ENCODE measurements around the gene VPS13A. TPM values are rescaled to one million over a fixed set of nuclear protein-coding genes. Genes with fewer than 3 reads are reported as not detected.
A peak's percentile ranks its signal among the peaks of the same experiment; 100 is the strongest.
"Not testable (repeated sequence)": the region's sequence is repeated elsewhere in the genome, so short reads cannot be mapped to it uniquely, and the experiment has no call there.

The VPS13A gene
- total RNA-seq, 1 donor from 2014 or later: 30.5 TPM

DNA sequence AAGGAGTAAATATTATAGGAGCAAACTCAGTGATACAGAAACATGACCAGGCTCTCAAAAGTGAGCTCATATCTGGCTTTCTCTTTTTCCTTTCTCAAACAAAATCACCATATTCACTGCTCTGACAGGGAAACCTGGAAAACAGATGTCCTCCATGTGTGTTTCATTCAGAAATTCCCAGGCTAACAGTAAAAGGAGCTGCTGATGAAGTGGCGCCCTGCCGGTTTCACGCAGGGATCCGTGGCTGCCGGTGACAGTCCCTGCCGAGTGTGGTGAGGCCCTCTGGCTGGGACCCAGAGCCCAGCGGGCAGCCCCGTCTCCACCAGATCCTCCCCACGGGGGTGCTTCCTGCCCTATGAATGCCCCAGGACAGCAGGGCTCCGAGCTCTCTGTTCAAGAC lies 262.7 kb downstream of the VPS13A start:
- TF ChIP-seq, protein P1, sequence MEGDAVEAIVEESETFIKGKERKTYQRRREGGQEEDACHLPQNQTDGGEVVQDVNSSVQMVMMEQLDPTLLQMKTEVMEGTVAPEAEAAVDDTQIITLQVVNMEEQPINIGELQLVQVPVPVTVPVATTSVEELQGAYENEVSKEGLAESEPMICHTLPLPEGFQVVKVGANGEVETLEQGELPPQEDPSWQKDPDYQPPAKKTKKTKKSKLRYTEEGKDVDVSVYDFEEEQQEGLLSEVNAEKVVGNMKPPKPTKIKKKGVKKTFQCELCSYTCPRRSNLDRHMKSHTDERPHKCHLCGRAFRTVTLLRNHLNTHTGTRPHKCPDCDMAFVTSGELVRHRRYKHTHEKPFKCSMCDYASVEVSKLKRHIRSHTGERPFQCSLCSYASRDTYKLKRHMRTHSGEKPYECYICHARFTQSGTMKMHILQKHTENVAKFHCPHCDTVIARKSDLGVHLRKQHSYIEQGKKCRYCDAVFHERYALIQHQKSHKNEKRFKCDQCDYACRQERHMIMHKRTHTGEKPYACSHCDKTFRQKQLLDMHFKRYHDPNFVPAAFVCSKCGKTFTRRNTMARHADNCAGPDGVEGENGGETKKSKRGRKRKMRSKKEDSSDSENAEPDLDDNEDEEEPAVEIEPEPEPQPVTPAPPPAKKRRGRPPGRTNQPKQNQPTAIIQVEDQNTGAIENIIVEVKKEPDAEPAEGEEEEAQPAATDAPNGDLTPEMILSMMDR (conservative IDR thresholded peaks at IDR 0.05): no peak
- H3K4me3 Mint-ChIP-seq: no peak overlapping the region

DNA sequence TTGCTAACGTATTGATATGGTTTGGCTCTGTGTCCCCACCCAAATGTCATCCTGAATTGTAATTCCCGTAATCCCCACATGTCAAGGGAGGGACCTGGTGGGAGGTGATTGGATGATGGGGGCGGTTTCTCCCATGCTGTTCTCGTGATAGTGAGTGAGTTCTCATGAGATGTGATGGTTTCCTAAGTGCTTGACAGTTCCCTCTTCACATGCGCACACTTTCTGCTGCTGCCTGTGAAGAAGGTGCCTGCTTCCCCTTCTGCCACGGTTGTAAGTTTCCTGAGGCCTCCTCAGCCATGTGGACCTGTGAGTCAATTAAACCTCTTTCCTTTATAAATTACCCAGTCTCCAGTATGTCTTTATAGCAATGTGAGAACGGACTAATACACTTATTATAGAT lies 263.8 kb downstream of the VPS13A start:
- not testable (repeated sequence) for H3K27ac Mint-ChIP-seq; H3K4me1 Mint-ChIP-seq (ENCODE audit: unreplicated experiment); H3K36me3 Mint-ChIP-seq; H3K4me3 Mint-ChIP-seq; H3K9me3 Mint-ChIP-seq; DNase-seq (ENCODE audit: extremely low spot score, unreplicated experiment)
- H3K27me3 Mint-ChIP-seq: peaks cover 36% of the 10 kb centered on the region

More for the DNA sequence above, 262.7 kb downstream of the VPS13A start:
- H3K36me3 Mint-ChIP-seq: no peaks in the 10 kb centered on the region
- H3K4me1 Mint-ChIP-seq (ENCODE audit: unreplicated experiment): peaks cover 9% of the 10 kb centered on the region
- DNase-seq (ENCODE audit: extremely low spot score, unreplicated experiment): no peak
- H3K27me3 Mint-ChIP-seq: peaks cover 35% of the 10 kb centered on the region
- no peaks in the 10 kb centered on the region for H3K9me3 Mint-ChIP-seq
- no peak overlapping the region for H3K27ac Mint-ChIP-seq

DNA sequence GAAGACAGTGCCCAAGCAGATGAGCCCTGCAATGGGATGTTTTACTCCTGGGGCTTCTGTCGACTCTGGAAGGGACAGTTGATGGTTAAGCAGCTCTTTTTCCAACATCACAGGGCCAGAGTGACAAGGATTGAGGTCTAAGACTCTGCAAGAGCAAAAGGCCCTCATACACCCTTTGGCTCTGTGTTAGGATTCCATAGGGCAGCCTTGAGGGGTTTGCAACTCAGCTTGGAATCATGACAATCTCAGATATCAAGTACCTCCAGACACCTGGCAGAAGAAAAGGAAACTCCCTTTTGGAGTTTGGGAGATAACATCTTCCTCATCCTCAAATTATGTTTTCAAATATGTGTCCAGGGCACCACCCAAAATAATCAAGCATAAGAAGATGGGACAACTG lies 265.1 kb downstream of the VPS13A start:
- no peak overlapping the region for H3K27ac Mint-ChIP-seq
- H3K27me3 Mint-ChIP-seq: peaks cover 36% of the 10 kb centered on the region
- H3K36me3 Mint-ChIP-seq: no peaks in the 10 kb centered on the region
- H3K4me3 Mint-ChIP-seq: no peak overlapping the region
- TF ChIP-seq, protein P1 (conservative IDR thresholded peaks at IDR 0.05): no peak
- DNase-seq (ENCODE audit: extremely low spot score, unreplicated experiment): no peak
- H3K4me1 Mint-ChIP-seq (ENCODE audit: unreplicated experiment): peaks cover 9% of the 10 kb centered on the region
- H3K9me3 Mint-ChIP-seq: no peaks in the 10 kb centered on the region

DNA sequence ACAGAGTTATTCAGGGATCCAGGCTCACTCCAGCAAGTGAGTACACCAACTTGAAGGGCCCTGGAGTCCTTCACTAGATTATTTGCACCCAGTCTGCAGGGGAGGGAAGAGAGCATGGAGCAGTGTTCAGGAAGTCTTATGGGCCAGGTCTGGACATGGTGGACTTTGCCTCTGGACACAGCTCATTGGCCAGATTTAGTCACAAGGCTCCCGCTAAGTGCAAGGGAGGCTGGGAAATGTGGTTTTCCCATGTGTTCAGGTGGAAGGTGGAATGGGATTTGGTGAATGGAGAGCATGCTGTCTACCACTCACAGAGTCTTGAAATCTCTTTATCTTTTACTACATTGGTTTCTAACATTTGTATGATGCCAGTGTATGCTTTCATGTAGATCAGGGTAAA lies 270.3 kb downstream of the VPS13A start:
- Mint-ChIP-seq H3K4me1 (ENCODE audit: unreplicated experiment) (no peaks in the 10 kb centered on the region), H3K36me3 (peaks cover 4% of the 10 kb centered on the region), H3K4me3 (no peak overlapping the region), H3K9me3 (peaks cover 9% of the 10 kb centered on the region), H3K27me3 (peaks cover 20% of the 10 kb centered on the region), H3K27ac (no peak overlapping the region)
- TF ChIP-seq, protein P1 (conservative IDR thresholded peaks at IDR 0.05): no peak
- no peak for DNase-seq (ENCODE audit: extremely low spot score, unreplicated experiment)

DNA sequence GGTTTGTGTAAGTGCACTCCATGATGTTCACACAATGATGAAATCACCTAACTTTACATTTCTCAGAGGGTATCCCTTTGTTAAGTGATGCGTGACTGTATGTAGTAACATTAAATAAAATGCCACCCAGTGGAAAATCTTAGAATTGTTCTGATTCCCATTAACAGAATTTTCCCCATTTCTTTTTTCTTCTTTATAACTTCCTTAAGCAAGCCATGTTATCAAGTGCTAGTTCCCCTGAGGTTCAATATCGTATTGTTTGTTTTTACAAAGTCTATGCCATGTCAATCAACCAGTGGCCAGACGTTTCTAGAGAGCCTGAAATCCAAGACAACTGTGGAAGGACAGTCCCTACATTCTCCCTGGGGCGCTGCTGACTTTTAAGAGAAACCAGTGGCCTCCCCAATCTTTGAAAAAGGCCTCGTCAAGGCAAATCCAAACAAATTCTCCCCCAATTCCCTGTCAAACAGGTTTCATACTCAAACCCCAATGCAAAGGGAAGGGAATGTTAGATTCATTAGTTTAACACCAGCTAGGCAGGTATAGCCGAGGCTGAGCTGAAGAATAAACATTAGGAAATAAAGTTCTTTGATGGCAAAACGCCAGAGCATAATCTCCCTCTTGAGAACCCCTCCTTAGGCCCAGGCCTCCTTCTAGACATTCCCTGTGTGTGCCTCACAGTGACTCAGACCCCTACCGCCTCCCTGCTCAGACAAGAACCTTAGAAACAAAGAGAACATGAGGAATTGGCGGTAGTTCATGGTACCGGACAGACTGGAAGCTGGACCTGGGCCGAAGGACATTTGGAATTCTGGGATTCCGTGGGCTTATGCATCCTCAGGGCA lies 272.1 kb downstream of the VPS13A start:
- Mint-ChIP-seq H3K4me1 (ENCODE audit: unreplicated experiment) (no peaks in the 10 kb centered on the region), H3K27me3 (peaks cover 13% of the 10 kb centered on the region), H3K9me3 (peaks cover 9% of the 10 kb centered on the region), H3K27ac (peak overlapping the region; percentile 55), H3K4me3 (no peak overlapping the region), H3K36me3 (peaks cover 4% of the 10 kb centered on the region)
- DNase-seq (ENCODE audit: extremely low spot score, unreplicated experiment): no peak
- TF ChIP-seq, protein P1 (conservative IDR thresholded peaks at IDR 0.05): peak; percentile 45

DNA sequence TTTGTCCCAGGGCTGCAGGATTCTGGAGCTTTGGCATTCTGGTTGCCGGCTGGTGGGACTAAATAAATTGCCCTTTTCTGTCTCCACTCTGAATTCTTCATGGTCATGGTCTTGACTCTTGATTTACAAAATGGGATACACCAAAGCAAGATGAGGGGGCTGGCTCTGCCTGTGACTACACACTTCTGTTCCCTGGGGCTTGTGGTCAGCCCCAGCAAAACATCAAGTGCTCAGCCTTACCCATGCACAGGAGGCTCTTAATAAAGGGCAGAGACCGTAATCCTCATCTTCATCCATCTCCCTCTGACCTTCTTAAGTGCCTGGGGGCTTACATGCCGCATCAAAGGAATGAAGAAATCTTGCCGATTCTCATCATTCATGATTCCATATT lies 272.7 kb downstream of the VPS13A start:
- H3K27me3 Mint-ChIP-seq: peaks cover 7% of the 10 kb centered on the region
- no peak overlapping the region for H3K4me3 Mint-ChIP-seq
- H3K4me1 Mint-ChIP-seq (ENCODE audit: unreplicated experiment): no peaks in the 10 kb centered on the region
- TF ChIP-seq, protein P1 (conservative IDR thresholded peaks at IDR 0.05): no peak
- peaks cover 9% of the 10 kb centered on the region for H3K9me3 Mint-ChIP-seq
- peaks cover 4% of the 10 kb centered on the region for H3K36me3 Mint-ChIP-seq
- H3K27ac Mint-ChIP-seq: peak overlapping the region; percentile 1
- no peak for DNase-seq (ENCODE audit: extremely low spot score, unreplicated experiment)
